ENCODE data around the gene RBM44. TPM values are rescaled to one million over a fixed set of nuclear protein-coding genes. Genes with fewer than 3 reads are reported as not detected.

Gene RBM44
- total RNA-seq, 2 donors from 2014 or later, result 0.35 to 0.48 TPM

GRCh38 chr2:237883951-237884446, 85.4 kb downstream of the RBM44 start:
- no peak for TF ChIP-seq CTCF (IDR thresholded peaks at IDR 0.05)
- no peaks in the 10 kb centered on the region for H3K27me3 ChIP-seq
- no peak for DNase-seq
- no peaks in the 10 kb centered on the region for H3K9me3 ChIP-seq
- H3K36me3 ChIP-seq, result no peaks in the 10 kb centered on the region
- H3K9ac ChIP-seq (ENCODE audit: low read depth in 2 of 2, low read length in 2 of 2), result no peak overlapping the region
- H3K4me3 ChIP-seq, result no peak overlapping the region
- intact Hi-C loops (cut with DNase I), result no loop called here
- H3K4me1 ChIP-seq, result no peaks in the 10 kb centered on the region
- H3K27ac ChIP-seq, result no peak overlapping the region

GRCh38 chr2:237884681-237885080, 86.1 kb downstream of the RBM44 start:
- TF ChIP-seq CTCF (IDR thresholded peaks at IDR 0.05), result no peak
- Histone ChIP-seq H3K4me1 (no peaks in the 10 kb centered on the region), H3K9ac (ENCODE audit: low read depth in 2 of 2, low read length in 2 of 2) (no peak overlapping the region), H3K36me3 (no peaks in the 10 kb centered on the region), H3K9me3 (no peaks in the 10 kb centered on the region), H3K27me3 (no peaks in the 10 kb centered on the region), H3K4me3 (no peak overlapping the region), H3K27ac (no peak overlapping the region)
- no peak for DNase-seq
- intact Hi-C loops (cut with DNase I), result no loop called here

GRCh38 chr2:237885111-237885930, 86.7 kb downstream of the RBM44 start:
- H3K9ac ChIP-seq (ENCODE audit: low read depth in 2 of 2, low read length in 2 of 2), result no peak overlapping the region
- DNase-seq, result no peak

GRCh38 chr2:237885931-237886684, 87.5 kb downstream of the RBM44 start:
- intact Hi-C loops (cut with DNase I), result no loop called here
- no peak overlapping the region for H3K9ac ChIP-seq (ENCODE audit: low read depth in 2 of 2, low read length in 2 of 2)
- no peak for DNase-seq
- no peaks in the 10 kb centered on the region for H3K36me3 ChIP-seq
- H3K27me3 ChIP-seq, result no peaks in the 10 kb centered on the region
- no peaks in the 10 kb centered on the region for H3K4me1 ChIP-seq
- TF ChIP-seq CTCF (IDR thresholded peaks at IDR 0.05), result no peak
- no peak overlapping the region for H3K4me3 ChIP-seq
- no peaks in the 10 kb centered on the region for H3K9me3 ChIP-seq
- no peak overlapping the region for H3K27ac ChIP-seq

More at GRCh38 chr2:237885111-237885930, 86.7 kb downstream of the RBM44 start:
- intact Hi-C loops (cut with DNase I), result no loop called here
- Histone ChIP-seq H3K36me3 (no peaks in the 10 kb centered on the region), H3K4me1 (no peaks in the 10 kb centered on the region), H3K4me3 (no peak overlapping the region), H3K27me3 (no peaks in the 10 kb centered on the region), H3K27ac (no peak overlapping the region), H3K9me3 (no peaks in the 10 kb centered on the region)
- no peak for TF ChIP-seq CTCF (IDR thresholded peaks at IDR 0.05)

GRCh38 chr2:237886685-237887481, 88.3 kb downstream of the RBM44 start:
- H3K4me1 ChIP-seq, result no peaks in the 10 kb centered on the region
- no peak overlapping the region for H3K9ac ChIP-seq (ENCODE audit: low read depth in 2 of 2, low read length in 2 of 2)
- no peaks in the 10 kb centered on the region for H3K27me3 ChIP-seq
- H3K9me3 ChIP-seq, result no peaks in the 10 kb centered on the region
- H3K4me3 ChIP-seq, result no peak overlapping the region
- intact Hi-C loops (cut with DNase I), result no loop called here
- DNase-seq, result no peak
- no peak for TF ChIP-seq CTCF (IDR thresholded peaks at IDR 0.05)
- H3K27ac ChIP-seq, result no peak overlapping the region
- H3K36me3 ChIP-seq, result no peaks in the 10 kb centered on the region
